Measurements from ENCODE around the gene ST7L.
"Not testable (repeated sequence)": the region's sequence is repeated elsewhere in the genome, so short reads cannot be mapped to it uniquely, and the experiment has no call there.

ST7L gene, protein sequence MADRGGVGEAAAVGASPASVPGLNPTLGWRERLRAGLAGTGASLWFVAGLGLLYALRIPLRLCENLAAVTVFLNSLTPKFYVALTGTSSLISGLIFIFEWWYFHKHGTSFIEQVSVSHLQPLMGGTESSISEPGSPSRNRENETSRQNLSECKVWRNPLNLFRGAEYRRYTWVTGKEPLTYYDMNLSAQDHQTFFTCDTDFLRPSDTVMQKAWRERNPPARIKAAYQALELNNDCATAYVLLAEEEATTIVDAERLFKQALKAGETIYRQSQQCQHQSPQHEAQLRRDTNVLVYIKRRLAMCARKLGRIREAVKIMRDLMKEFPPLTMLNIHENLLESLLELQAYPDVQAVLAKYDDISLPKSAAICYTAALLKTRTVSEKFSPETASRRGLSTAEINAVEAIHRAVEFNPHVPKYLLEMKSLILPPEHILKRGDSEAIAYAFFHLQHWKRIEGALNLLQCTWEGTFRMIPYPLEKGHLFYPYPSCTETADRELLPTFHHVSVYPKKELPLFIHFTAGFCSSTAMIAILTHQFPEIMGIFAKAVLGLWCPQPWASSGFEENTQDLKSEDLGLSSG

GRCh38 chr1:112618721-112619517 lies at the start of gene ST7L:
TSS of gene ST7L (minus strand) at chr1:112619141. CDS start at chr1:112619113, 28 bp downstream.
- DNase-seq: peak; percentile 90

DNA sequence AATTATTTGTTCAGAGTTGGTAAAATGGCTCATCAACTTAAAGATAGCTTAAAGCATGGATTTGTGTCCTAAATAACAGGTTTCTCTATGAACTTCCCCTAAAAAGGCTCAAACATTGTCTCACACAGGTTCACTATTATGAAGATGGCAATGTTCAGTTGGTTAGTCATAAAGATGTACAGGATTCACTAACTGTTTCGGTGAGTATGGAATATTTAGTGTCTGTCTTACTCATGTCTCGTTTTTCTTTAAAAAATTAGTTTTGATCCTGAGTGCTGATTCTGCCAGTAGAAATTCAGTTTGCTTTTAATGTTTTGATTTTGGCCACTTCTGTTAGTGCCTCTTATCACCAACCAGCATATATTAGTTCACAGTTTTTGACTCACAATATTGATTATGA lies 48.0 kb upstream of the ST7L start:
- DNase-seq: no peak

GRCh38 chr1:112665857-112666256 lies 46.9 kb upstream of the ST7L start:
- no peak for DNase-seq

DNA sequence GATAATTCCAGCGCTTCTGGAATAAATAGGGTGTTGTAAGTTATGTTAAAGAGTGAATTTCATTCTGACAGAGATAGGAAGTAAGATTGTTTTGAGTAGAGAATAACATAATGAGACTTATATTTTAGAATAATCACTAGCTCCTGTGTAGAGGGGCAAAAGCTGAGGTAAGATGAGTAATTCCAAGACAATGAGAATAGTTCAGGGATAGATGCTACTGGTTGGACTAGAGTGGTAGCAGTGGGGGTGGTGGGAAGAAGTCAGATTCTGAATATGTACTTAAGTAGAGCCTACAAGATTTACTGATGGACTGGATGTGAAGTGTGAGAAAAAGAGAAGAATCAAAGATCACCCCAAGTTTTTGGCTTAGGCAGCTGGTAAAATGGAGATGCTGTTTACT lies 32.3 kb upstream of the ST7L start:
- DNase-seq: no peak

- no peak for DNase-seq
These were observed 27.3 kb upstream of the ST7L start for GRCh38 chr1:112646225-112646624.

DNA sequence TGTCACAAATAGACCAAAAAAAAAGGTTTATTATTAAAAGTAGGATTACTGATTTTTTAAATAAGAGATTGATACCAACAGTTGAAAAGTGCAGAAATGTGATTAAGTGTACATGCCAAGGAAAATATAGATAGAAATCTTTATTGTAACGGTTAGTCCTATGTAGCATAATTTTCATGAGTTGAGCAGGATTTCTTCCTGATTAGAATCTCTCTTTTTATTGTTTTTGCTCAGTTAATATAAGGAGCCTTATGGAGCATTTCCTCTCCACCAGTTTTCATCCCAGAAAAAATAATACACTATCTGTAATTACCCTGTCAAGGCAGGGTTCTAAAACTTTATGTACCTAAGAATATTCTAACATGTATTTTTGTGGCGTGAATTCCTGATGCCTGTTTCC lies 24.1 kb upstream of the ST7L start:
- DNase-seq: no peak

GRCh38 chr1:112640437-112640836 lies 21.5 kb upstream of the ST7L start:
- not testable (repeated sequence) for DNase-seq

- DNase-seq: no peak
These were observed 19.1 kb upstream of the ST7L start for GRCh38 chr1:112638110-112638428.

DNA sequence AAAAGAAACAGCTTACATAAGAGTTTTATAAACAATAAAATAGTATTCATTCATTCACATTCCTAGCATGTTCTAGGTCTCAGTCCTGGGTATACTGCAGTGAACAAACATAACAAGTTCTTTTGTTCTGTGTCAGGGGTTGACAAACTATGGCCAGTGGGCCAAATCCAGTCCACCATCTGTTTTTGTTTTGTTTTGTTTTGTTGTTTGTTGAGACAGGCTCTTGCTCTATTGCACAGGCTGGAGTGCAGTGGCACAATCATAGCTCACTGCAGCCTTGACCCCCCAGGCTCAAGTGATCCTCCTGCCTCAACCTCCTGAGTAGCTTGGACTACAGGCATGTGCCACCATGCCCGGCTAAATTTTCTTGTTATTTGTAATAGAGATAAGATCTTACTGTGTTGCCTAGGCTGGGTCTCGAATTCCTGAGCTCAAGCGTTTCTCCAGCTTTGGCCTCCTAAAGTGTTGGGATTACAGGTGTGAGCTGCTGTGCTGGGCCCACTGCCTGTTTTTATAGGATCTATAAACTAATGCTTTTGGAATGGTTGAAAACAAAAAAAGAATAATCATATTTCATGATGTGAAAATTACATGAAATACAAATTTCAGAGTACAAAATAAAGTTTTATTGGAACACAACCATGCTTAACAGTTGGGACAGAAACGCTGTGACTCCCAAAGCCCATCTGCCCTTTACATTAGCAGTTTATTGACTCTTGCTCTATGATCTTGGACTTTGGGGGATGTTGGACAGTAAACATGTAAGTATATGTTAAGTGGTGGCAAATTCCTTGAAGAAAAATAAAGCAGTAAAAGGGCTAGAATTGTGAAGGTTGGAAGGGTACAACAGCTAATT lies 18.5 kb upstream of the ST7L start:
- DNase-seq: no peak

DNA sequence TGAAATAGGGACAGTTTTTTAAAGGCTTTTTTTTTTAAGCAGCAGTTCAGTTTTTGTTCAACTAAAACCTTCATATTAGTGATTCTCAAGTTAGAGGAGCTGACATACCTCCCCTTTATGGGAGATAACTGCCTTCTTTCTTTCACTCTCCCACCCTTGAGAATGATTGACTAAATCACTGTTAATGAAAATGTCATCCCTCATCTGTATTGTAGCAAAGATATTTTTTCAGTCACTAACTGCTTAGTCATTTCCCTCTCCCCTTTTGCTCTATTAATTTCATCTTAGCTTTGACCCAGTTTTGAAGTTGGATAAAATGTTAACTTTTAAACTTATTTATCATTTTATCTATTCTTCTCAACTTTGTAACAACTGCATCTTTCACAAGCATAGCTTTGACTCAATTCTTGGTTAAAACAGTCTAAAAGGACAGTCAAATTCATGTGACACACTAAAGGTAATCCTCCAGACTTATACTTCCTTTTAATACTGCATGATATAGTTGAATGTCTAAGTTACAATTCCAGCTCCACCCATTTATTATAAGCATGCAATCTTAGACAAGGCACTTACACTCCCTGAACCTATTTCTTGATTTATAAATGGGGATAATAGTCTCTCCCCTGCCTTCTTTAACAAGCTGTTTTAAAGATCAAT lies 17.8 kb upstream of the ST7L start:
- DNase-seq: no peak

DNA sequence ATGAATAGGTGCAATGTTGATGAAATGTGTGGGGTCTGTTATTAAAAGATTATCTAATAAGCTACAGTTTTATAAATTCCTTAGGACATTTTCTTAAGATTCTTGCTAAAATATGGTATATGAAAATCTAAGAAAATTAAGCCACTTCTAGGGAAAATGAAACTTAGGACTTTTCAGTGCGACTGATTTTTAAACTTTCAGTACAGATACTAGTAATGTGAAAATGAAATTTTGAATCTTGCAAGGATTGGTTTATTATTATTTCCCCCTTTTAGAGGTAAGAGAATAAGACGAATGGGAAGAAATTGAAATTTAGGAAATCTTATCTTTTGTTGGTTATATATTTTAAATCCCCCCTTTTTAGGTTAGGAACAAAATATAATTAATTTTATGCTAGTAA lies 17.1 kb upstream of the ST7L start:
- DNase-seq: no peak

- DNase-seq: no peak
These were observed 15.4 kb upstream of the ST7L start for GRCh38 chr1:112634367-112634766.

- no peak for DNase-seq
These were observed 14.7 kb upstream of the ST7L start for GRCh38 chr1:112633628-112634027.

- DNase-seq: no peak
These were observed 10.3 kb upstream of the ST7L start for GRCh38 chr1:112629256-112629655.

DNA sequence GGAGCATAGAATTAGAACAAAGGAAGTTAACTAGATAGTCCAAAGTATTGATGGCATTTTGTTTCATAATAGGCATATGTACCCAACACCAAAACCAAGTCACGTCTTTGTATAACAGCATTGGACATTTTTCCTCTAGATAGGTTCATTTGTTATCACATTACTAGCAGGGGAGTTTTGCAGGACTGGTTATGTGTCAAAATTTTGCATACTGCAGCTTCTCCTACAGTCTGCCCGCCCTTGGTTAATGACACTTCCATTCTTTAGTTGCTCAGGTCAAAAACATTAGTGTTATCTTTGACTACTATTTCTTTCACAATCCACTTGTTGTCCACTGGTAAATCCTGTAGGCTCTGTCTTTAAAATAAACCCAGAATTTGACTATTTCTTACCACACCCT lies 9.6 kb upstream of the ST7L start:
- DNase-seq: no peak

GRCh38 chr1:112626887-112627286 lies 7.9 kb upstream of the ST7L start:
- no peak for DNase-seq

- DNase-seq: no peak
These were observed 7.3 kb upstream of the ST7L start for GRCh38 chr1:112626193-112626592.

DNA sequence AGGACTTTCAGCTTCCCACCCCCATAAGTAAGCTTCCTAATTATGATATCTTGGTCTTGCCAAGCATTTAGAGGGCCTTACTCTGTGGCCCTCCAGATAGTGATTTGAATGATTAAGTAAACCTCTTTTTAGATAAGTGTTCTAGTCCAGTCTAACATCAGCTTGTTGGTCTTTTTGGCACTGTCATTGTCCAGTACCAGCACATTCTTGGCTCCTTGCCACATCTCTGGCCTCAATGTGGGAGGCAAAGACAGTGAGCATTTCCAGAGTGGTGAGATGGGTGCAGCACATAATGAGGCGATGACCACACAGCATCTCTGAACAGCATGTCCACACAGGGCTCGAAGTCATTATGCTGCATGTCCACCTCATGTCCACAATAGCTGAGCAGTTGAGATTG lies 6.8 kb upstream of the ST7L start:
- no peak for DNase-seq

DNA sequence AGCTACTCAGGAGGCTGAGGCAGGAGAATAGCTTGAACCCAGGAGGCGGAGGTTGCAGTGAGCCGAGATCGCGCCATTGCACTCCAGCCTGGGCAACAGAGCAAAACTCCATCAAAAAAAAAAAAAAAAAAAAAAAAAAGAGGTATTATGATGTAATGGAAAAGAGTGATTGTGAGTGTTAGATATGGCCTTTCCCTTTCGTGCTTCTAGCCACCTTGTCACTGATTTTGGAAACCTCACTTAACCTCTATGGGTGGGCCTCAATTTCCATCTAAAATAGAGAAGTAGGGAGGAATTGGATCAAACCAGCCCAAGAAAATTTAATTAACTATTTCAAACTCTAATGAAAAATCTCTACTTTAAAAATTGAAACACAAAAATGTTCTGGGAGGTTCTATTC lies 5.6 kb upstream of the ST7L start:
- DNase-seq: not testable (repeated sequence)

DNA sequence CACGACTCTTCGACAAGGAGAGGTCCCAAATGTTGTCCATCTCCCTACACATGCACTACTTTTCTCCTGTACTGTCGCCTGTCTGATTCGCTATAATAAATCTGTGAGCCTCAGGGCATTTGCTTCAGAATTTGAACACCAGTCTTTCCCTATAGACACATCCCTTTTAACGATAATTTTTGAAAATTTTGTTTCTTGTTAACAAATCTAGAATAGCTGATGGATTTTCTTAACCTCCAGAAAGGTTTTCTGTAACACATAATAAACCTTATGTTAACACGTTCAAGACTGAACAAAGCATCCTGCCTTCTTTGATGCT lies 1.4 kb upstream of the ST7L start:
- no peak for DNase-seq

DNA sequence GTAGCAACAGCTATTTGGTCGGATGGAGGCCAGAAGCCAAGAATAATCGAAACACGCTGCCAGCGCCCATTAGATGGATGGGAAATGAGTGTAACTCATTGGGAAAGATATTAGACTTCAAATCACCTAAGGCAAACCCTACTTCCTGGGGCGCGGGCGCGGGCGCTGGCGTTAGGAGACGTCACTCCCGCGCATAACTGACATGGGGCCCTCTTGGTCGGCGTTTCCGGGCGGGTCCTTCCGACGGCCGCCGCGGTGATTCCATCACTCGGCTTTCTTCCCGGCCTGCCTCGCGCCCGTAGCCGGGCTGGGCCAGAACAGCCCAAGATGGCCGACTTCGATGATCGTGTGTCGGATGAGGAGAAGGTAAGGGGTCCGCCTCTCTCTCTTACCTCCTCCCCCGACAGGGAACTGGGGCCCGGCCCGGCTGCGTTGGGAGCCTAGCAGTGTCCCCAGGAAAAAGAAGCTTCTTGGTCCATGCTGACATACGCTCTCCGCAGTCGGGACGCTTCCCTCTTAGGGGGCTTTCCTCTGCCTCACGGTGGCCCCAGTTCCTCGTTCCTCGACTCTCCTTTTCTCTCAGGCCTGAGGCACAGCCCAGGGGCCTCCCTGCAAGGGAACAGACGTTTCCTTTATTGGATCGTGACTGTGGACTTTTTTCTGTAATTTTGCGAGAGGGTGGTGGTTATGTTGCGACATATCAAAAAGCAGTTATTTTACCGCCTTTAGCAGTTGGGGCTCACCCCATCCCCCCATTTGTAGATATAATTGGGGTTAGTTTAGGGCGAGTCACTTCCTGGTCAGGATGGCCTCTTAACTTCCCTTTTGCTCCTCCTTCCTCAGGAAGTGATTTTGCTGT lies 806 bp upstream of the ST7L start, which contains the start of gene CAPZA1:
Gene CAPZA1 (plus strand): TSS at position 315 of the 859 bp plus-strand sequence. CDS start 13 bp downstream, at position 328.
- DNase-seq: peak; percentile 97
